GM23338 (cell line): ENCODE measurements around the gene HMG20B. TPM values are rescaled to one million over a fixed set of nuclear protein-coding genes. Genes with fewer than 3 reads are reported as not detected.

Source experiments
- ATAC-seq: fragments of 200-7000 bp; cut with Tn5 transposase; 3 replicates; pipeline ENCODE4 v1.9.1; 2020
- DNase-seq: peaks from one replicate; pipeline ENCODE4 v3.0.0-alpha.2; 2015; ENCODE audit warnings: low spot score
- H2AFZ ChIP-seq: fragments of 200-600 bp; sonication (generic); 2 replicates; pipeline ENCODE4 v1.8.0; 2016; ENCODE audit warnings: antibody characterized with exemption, mild to moderate bottlenecking, moderate library complexity
- H3F3A ChIP-seq: fragments of 200-600 bp; sonication (generic); replicated peaks from 2 replicates; pipeline ENCODE4 v1.8.0; 2017; ENCODE audit warnings: antibody characterized with exemption, mixed run types, low read depth
- H3K27ac ChIP-seq: fragments of 200-600 bp; sonication (generic); 2 replicates; pipeline ENCODE4 v1.6.1; 2016; ENCODE audit warnings: low read depth
- H3K27me3 ChIP-seq: fragments of 200-600 bp; sonication (generic); 2 replicates; pipeline ENCODE4 v1.8.0; 2016; ENCODE audit warnings: mild to moderate bottlenecking, mixed run types, moderate library complexity; ENCODE audit not compliant: insufficient read depth
- H3K36me3 ChIP-seq: fragments of 200-600 bp; sonication (generic); 2 replicates; pipeline ENCODE4 v1.8.0; 2016; ENCODE audit warnings: mild to moderate bottlenecking; ENCODE audit not compliant: insufficient read depth
- H3K4me1 ChIP-seq: fragments of 200-600 bp; sonication (generic); 2 replicates; pipeline ENCODE4 v1.8.0; 2016; ENCODE audit warnings: mild to moderate bottlenecking, moderate library complexity; ENCODE audit not compliant: insufficient read depth
- H3K4me2 ChIP-seq: fragments of 200-600 bp; sonication (generic); 2 replicates; pipeline ENCODE4 v1.7.1; 2017; ENCODE audit warnings: mixed run types
- H3K4me3 ChIP-seq: fragments of 200-600 bp; sonication (generic); 2 replicates; pipeline ENCODE4 v1.6.1; 2016; ENCODE audit warnings: mixed run types
- H3K79me2 ChIP-seq: fragments of 200-600 bp; sonication (generic); replicated peaks from 2 replicates; pipeline ENCODE4 v1.8.0; 2017; ENCODE audit warnings: mild to moderate bottlenecking; ENCODE audit not compliant: insufficient read depth
- H3K9me2 ChIP-seq: fragments of 200-600 bp; sonication (generic); 2 replicates; pipeline ENCODE4 v1.8.0; 2017; ENCODE audit not compliant: insufficient read depth
- H4K20me1 ChIP-seq: fragments of 200-600 bp; sonication (generic); replicated peaks from 2 replicates; pipeline ENCODE4 v1.8.0; 2017; ENCODE audit warnings: mild to moderate bottlenecking; ENCODE audit not compliant: insufficient read depth
- H3K27ac Mint-ChIP-seq: 2 replicates; pipeline ENCODE4 v1.8.0; 2020; ENCODE audit warnings: inconsistent platforms, mild to moderate bottlenecking, moderate library complexity, mixed read lengths
- H3K27me3 Mint-ChIP-seq: 3 replicates; pipeline ENCODE4 v1.8.0; 2022; ENCODE audit warnings: low read depth, mild to moderate bottlenecking, moderate library complexity, mixed read lengths, inconsistent platforms; ENCODE audit not compliant: insufficient read depth, poor library complexity
- H3K36me3 Mint-ChIP-seq: 3 replicates; pipeline ENCODE4 v1.8.0; 2021; ENCODE audit warnings: low read depth, mild to moderate bottlenecking, inconsistent platforms, moderate library complexity, mixed read lengths
- H3K4me1 Mint-ChIP-seq: 3 replicates; pipeline ENCODE4 v1.8.0; 2020; ENCODE audit warnings: mild to moderate bottlenecking, inconsistent platforms, mixed read lengths
- H3K4me3 Mint-ChIP-seq: 3 replicates; pipeline ENCODE4 v1.8.0; 2021; ENCODE audit warnings: moderate library complexity, mild to moderate bottlenecking, inconsistent platforms, mixed read lengths
- H3K9me3 Mint-ChIP-seq: 3 replicates; pipeline ENCODE4 v1.8.0; 2020; ENCODE audit warnings: moderate library complexity, mild to moderate bottlenecking, inconsistent platforms, mixed read lengths
- CREB1 ChIP-seq: fragments of 250-450 bp; sonication (Bioruptor Pico); IDR thresholded peaks from 2 replicates; pipeline ENCODE4 v1.5.0; 2020; ENCODE audit warnings: low read depth, mild to moderate bottlenecking, moderate library complexity
- ETS1 ChIP-seq: IDR thresholded peaks from 2 replicates; pipeline ENCODE4 v1.6.1; 2016; ENCODE audit warnings: antibody characterized with exemption
- EZH2 ChIP-seq: fragments of 200-600 bp; sonication (generic); IDR thresholded peaks from one replicate; pipeline ENCODE4 v1.8.0; 2017; ENCODE audit warnings: antibody characterized with exemption, mild to moderate bottlenecking, low read depth; ENCODE audit not compliant: unreplicated experiment
- EZH2phosphoT487 ChIP-seq: fragments of 200-600 bp; sonication (generic); IDR thresholded peaks from one replicate; pipeline ENCODE4 v1.8.1; 2018; ENCODE audit warnings: antibody characterized with exemption; ENCODE audit not compliant: unreplicated experiment
- JUNB ChIP-seq: IDR thresholded peaks from one replicate; pipeline ENCODE4 v1.6.1; 2016; ENCODE audit warnings: antibody characterized with exemption; ENCODE audit not compliant: unreplicated experiment
- NANOG ChIP-seq: IDR thresholded peaks from 2 replicates; pipeline ENCODE4 v1.6.1; 2016; ENCODE audit warnings: antibody characterized with exemption, borderline replicate concordance
- POLR2AphosphoS5 ChIP-seq: IDR thresholded peaks from 2 replicates; pipeline ENCODE4 v1.6.1; 2016; ENCODE audit warnings: antibody characterized with exemption, low read depth
- REST ChIP-seq: IDR thresholded peaks from one replicate; pipeline ENCODE4 v1.6.1; 2018; ENCODE audit warnings: antibody characterized with exemption; ENCODE audit not compliant: unreplicated experiment
- STAT1 ChIP-seq: IDR thresholded peaks from one replicate; pipeline ENCODE4 v1.6.1; 2016; ENCODE audit warnings: antibody characterized with exemption; ENCODE audit not compliant: unreplicated experiment
- ZNF114 ChIP-seq: fragments of 250-450 bp; sonication (Bioruptor Pico); IDR thresholded peaks from 2 replicates; pipeline ENCODE4 v1.5.0; 2020; ENCODE audit warnings: mild to moderate bottlenecking, moderate library complexity
- ZNF331 ChIP-seq: fragments of 250-450 bp; sonication (Bioruptor Pico); IDR thresholded peaks from 2 replicates; pipeline ENCODE4 v1.5.0; 2020; ENCODE audit warnings: low read depth, mild to moderate bottlenecking, moderate library complexity
- ZNF462 ChIP-seq: fragments of 250-450 bp; sonication (Bioruptor Pico); IDR thresholded peaks from 2 replicates; pipeline ENCODE4 v1.5.0; 2020; ENCODE audit warnings: mild to moderate bottlenecking, moderate library complexity
- polyA plus RNA-seq: library from polyadenylated mRNA; unstranded; fragments of >200 nt; fragmentation: Nextera tagmentation; extraction: Ambion mirVana; gene quantifications from 2 replicates; pipeline ENCODE4 v1.2.1, GENCODE V29; 2016
- total RNA-seq: library from RNA; depleted of rRNA; stranded (reverse); fragments of >200 nt; shearing (Covaris generic); gene quantifications from 2 replicates; pipeline ENCODE4 v1.2.3, GENCODE V29; 2014

The HMG20B gene
- total and polyA plus RNA-seq, 2 experiments from 2014 or later = 74.1 to 130 TPM

GRCh38 chr19:3537438-3538240 lies 35.1 kb upstream of the HMG20B start:
- no peaks in the 10 kb centered on the region for H3K27me3 ChIP-seq
- no peak for TF ChIP-seq EZH2phosphoT487
- TF ChIP-seq STAT1 = no peak
- no peak for TF ChIP-seq NANOG
- TF ChIP-seq ETS1 = no peak
- TF ChIP-seq EZH2 = no peak
- TF ChIP-seq JUNB = no peak
- TF ChIP-seq CREB1 (CRISPR knock-in tag) = no peak
- TF ChIP-seq ZNF114 (CRISPR knock-in tag) = no peak
- no peak for TF ChIP-seq ZNF462
- TF ChIP-seq ZNF331 (CRISPR knock-in tag) = no peak
- TF ChIP-seq REST = no peak
- no peak for TF ChIP-seq POLR2AphosphoS5
- no peak for DNase-seq
- Mint-ChIP-seq H3K36me3 (peaks cover 28% of the 10 kb centered on the region), H3K4me3 (no peak overlapping the region), H3K27ac (no peak overlapping the region), H3K4me1 (peaks cover 10% of the 10 kb centered on the region; the same call in 2 of the 3 replicates), H3K9me3 (0 out of 3 replicates have a peak, but pooled peaks cover 3% of the 10 kb centered on the region), H3K27me3 (peaks cover 20% of the 10 kb centered on the region)
- H3K4me2 ChIP-seq = no peak overlapping the region
- H3K27ac ChIP-seq = no peak overlapping the region
- no peaks in the 10 kb centered on the region for H3K79me2 ChIP-seq
- peak; percentile 22 for ATAC-seq
- H3K9me2 ChIP-seq = no peaks in the 10 kb centered on the region
- peaks cover 7% of the 10 kb centered on the region; the same call in 1 of the 2 replicates for H3F3A ChIP-seq
- no peaks in the 10 kb centered on the region for H3K36me3 ChIP-seq
- no peaks in the 10 kb centered on the region; the same call in 1 of the 2 replicates for H4K20me1 ChIP-seq
- no peak overlapping the region for H3K4me3 ChIP-seq
- H3K4me1 ChIP-seq = no peaks in the 10 kb centered on the region
- H2AFZ ChIP-seq = no peak overlapping the region
